GM19239 (cell line): ENCODE measurements around the gene ANKRD34B.
"Not testable (repeated sequence)": the region's sequence is repeated elsewhere in the genome, so short reads cannot be mapped to it uniquely, and the experiment has no call there.

Experiments
- DNase-seq: peaks from one replicate; pipeline ENCODE4 v3.0.0; 2011; ENCODE audit warnings: low spot score; ENCODE audit not compliant: insufficient read length
- FAIRE-seq: peaks from 2 replicates; lab custom pipeline; 2011; peaks lifted over from hg19 to GRCh38; lab: Jason Lieb, UNC

ANKRD34B gene

GRCh38 chr5:80569961-80570786 is at the start of gene ANKRD34B:
ANKRD34B (minus strand) TSS chr5:80570280; CDS start chr5:80560019, 10,261 bp downstream.
- no peak for FAIRE-seq
- DNase-seq: peak; percentile 36

- DNase-seq: no peak
- no peak for FAIRE-seq
Measured at GRCh38 chr5:80619086-80619485, 49.0 kb upstream of the ANKRD34B start.

- DNase-seq: no peak
- no peak for FAIRE-seq
Measured at GRCh38 chr5:80618438-80618837, 48.4 kb upstream of the ANKRD34B start.

GRCh38 chr5:80615266-80615914 is 45.3 kb upstream of the ANKRD34B start:
- FAIRE-seq (no peak), DNase-seq (no peak)

- FAIRE-seq (no peak), DNase-seq (no peak)
Measured at GRCh38 chr5:80609692-80610091, 39.6 kb upstream of the ANKRD34B start.

GRCh38 chr5:80608731-80609130 is 38.7 kb upstream of the ANKRD34B start:
- DNase-seq (no peak), FAIRE-seq (peak; percentile 42)

- DNase-seq (peak; percentile 21), FAIRE-seq (peak; percentile 95)
Measured at GRCh38 chr5:80607832-80608231, 37.8 kb upstream of the ANKRD34B start.

- DNase-seq (no peak), FAIRE-seq (no peak)
Measured at GRCh38 chr5:80607343-80607742, 37.3 kb upstream of the ANKRD34B start.

- FAIRE-seq (no peak), DNase-seq (no peak)
Measured at GRCh38 chr5:80600943-80601693, 31.0 kb upstream of the ANKRD34B start.

GRCh38 chr5:80597500-80597899 is 27.4 kb upstream of the ANKRD34B start:
- no peak for FAIRE-seq
- DNase-seq: no peak

GRCh38 chr5:80594810-80595209 is 24.7 kb upstream of the ANKRD34B start:
- FAIRE-seq (no peak), DNase-seq (no peak)

GRCh38 chr5:80592761-80593160 is 22.7 kb upstream of the ANKRD34B start:
- DNase-seq (no peak), FAIRE-seq (no peak)

- FAIRE-seq (no peak), DNase-seq (no peak)
Measured at GRCh38 chr5:80592105-80592504, 22.0 kb upstream of the ANKRD34B start.

GRCh38 chr5:80591352-80591751 is 21.3 kb upstream of the ANKRD34B start:
- no peak for FAIRE-seq
- no peak for DNase-seq

- FAIRE-seq: no peak
- DNase-seq: no peak
Measured at GRCh38 chr5:80590766-80591165, 20.7 kb upstream of the ANKRD34B start.

- DNase-seq (no peak), FAIRE-seq (no peak)
Measured at GRCh38 chr5:80588858-80589540, 18.9 kb upstream of the ANKRD34B start.

- no peak for FAIRE-seq
- DNase-seq: no peak
Measured at GRCh38 chr5:80584770-80585169, 14.7 kb upstream of the ANKRD34B start.

GRCh38 chr5:80580291-80580690 is 10.2 kb upstream of the ANKRD34B start:
- DNase-seq, FAIRE-seq: not testable (repeated sequence)

GRCh38 chr5:80579050-80579449 is 9.0 kb upstream of the ANKRD34B start:
- DNase-seq (no peak), FAIRE-seq (no peak)

GRCh38 chr5:80577707-80578106 is 7.6 kb upstream of the ANKRD34B start:
- FAIRE-seq: no peak
- no peak for DNase-seq
